ENCODE results near the gene PPP2CA.
"Not testable (repeated sequence)": the region's sequence is repeated elsewhere in the genome, so short reads cannot be mapped to it uniquely, and the experiment has no call there.

PPP2CA gene

DNA sequence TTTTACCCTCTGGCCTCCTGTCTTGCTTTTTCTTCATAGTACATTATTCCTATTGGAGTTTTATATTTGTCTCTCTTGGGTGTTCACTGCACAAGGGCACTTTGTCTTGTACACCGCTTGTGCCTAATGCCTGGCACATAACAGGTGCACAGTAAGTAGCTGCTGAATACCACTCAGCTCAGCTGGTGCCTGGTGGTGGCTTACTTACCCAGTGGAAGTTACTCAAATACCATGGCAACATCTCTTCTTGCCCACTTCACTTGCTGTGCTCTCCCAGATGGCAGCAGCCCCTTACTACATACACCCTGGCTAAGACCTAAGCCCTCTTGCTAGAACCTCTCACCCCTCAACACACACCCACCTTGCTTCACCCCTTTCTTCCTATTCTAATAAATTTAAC, 37.8 kb downstream of the PPP2CA start:
- no peak for DNase-seq

- peak; percentile 59 for DNase-seq
These were observed 41.4 kb downstream of the PPP2CA start for GRCh38 chr5:134184155-134185135.

- no peak for DNase-seq
These were observed 42.4 kb downstream of the PPP2CA start for GRCh38 chr5:134183481-134183880.

DNA sequence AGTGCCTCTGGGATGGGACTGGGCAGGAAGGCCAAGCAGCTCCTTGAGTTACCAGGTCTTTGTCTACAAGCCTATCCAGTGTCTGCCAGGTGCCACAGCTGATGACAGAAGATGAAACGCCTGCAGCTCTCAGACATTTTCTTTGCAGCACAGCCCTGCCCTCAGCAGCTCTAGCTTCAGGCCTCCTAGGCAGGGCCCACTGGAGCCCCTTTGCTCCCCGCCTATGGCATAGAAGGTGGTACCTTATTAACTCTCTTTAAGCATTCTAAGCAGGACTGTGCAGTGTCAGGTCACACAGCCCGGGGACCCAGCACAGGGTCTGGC, 47.8 kb downstream of the PPP2CA start:
- DNase-seq = no peak

DNA sequence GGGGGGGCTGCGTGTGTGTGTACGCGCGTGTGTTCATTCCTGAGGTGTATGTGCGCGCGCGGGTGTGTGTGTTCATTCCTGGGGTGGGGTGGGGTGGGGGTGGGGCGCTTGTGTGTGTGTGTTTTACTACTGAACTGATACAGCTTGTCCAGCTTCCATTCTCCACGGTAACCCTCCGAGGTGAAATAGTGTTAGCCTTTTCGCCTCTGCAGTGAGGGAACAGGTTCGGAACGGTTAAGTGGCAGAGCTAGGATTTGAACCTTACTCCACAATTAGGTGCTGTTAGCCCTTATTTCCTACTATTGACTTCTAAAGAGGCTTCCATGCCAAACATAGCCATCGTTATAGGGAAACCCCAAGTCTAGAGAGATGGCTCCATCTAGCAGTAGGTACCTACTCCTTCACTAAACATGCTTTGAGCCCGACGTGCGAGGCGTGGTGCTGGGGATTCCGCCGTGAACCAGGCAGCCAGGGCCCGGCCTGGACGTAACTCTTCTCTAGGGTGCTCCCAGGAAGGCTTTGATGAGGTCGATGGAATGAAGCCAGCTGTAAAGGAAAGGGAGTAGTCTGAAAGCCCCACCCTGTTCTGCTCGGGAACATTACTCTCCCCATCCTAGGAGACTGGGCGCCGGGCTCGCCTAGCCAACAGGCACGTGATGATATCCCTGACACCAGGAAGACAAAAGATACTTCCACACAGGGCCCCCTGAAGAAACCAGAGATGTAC, 48.3 kb downstream of the PPP2CA start:
- no peak for DNase-seq

DNA sequence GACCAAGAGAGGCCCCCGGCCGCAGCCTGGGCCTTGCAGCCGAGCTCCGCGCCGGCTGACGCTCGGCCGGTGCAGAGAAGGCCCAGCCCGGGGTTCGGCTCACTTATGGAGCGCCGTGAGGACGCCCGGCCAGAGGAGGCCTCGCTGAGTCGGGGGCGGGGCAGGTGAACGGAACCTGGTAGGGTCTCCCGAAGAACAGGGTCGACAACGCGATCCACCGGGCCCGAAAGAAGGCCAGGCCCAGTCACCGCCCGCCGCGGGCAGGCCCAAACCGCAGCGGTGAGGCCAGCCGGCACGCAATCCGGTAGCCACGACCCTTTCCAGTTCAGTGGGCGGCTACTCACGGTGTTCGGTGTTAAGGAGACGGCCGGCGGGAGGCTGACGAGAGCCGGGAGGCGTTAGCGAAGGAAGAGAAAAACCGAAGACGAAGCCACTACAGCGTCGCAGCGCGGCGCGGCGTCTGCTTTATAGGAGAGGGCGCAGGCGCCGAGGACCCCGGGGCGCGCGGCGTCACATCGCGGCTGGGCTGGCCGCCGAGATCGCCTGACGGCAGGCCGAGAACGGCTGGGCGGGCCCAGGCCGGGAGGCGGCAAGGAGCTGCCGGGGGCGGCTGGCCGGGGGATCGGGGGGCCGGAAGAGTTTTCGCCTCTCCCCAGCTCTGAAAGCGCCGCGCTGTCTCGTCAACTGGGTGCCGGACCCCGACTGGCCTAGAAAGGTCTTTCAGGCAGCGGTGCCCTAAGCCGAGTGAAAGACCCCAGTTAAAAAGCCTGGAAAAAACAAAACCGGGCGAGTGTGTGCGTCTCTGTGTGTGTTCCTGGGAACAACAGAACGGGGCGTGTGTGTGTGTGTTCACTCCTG, 49.1 kb downstream of the PPP2CA start, which contains the start of gene SKP1:
Gene SKP1, minus strand, starts transcription at position 440 of the 858 bp plus-strand sequence. CDS start 2,928 bp downstream, outside the sequence.
- peak; percentile 82 for DNase-seq

- DNase-seq = no peak
These were observed 49.9 kb downstream of the PPP2CA start for GRCh38 chr5:134175921-134176510.

GRCh38 chr5:134174841-134175839, 50.7 kb downstream of the PPP2CA start:
- no peak for DNase-seq

GRCh38 chr5:134171972-134172371, 53.9 kb downstream of the PPP2CA start:
- DNase-seq = no peak

GRCh38 chr5:134162592-134162991, 63.3 kb downstream of the PPP2CA start:
- no peak for DNase-seq

- no peak for DNase-seq
These were observed 64.1 kb downstream of the PPP2CA start for GRCh38 chr5:134161513-134162395.

- DNase-seq = no peak
These were observed 72.2 kb downstream of the PPP2CA start for GRCh38 chr5:134153657-134154056.

- no peak for DNase-seq
These were observed 72.6 kb downstream of the PPP2CA start for GRCh38 chr5:134153241-134153640.

- not testable (repeated sequence) for DNase-seq
These were observed 73.6 kb downstream of the PPP2CA start for GRCh38 chr5:134152173-134152832.

DNA sequence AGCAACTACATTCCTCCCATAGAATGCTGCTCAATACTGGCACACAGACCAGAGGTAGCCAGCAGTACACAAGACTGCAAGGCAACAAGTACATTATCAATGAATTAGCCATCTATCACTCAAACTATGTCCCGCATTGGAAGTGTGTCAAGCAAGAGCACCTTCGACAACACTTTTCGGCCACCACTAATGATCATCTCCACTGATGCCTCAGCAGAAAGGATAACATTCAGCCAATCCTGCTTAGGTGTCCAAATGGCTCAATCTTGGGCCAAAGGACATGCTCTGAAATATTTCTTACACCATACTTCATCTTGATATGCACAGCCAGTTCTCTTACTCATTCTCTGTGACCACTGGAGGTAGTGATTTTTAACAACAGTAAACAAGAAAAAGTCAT, 74.2 kb downstream of the PPP2CA start:
- DNase-seq = no peak

- no peak for DNase-seq
These were observed 76.1 kb downstream of the PPP2CA start for GRCh38 chr5:134149571-134150303.

DNA sequence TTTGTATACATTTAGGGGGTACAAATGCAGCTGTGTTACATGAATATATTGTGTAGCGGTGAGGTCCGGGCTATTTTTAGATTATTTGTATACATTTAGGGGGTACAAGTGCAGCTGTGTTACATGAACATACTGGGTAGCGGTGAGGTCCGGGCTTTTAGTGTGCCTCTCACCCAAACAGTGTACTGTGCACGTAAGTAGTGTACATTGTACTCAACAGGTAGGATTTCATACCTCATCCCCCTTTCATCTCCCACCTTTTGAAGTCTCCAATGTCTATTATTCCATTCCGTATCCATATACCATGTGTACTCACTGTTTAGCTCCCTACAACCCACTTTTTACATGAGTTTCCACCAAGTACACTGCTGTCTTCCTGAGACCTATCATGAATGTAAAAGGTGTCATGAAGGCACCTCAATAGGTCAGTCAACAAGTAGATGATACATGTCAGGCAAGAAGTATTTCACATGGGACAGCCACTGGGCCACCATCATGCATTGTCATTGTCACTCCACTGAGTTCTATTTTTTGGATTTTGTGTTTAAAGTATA, 76.8 kb downstream of the PPP2CA start:
- DNase-seq = no peak

DNA sequence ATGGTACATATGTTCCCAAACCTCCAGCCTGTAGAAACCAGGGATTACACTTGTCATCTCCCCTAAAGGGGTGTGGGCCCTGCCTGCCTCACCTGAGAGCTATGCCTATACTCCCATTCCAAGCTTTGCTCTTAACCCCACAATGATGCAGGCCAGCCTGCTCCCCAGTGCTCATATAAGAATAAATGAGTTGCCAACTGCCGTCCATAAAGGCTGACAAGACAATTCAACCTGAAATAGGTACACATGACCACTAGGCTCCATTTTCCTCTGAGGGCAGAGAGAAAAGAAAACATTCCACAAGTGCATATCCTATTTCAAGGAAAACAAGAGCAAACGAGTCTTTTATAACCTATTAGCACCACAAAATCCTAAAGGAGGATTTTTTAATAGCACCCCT, 77.6 kb downstream of the PPP2CA start:
- no peak for DNase-seq
